HEK293 (cell line): ENCODE results near the gene DOCK7.

Experiments used
- PRDM10 ChIP-seq: fragments of 450-650 bp; formaldehyde crosslinking; IDR thresholded peaks from 2 replicates; pipeline ENCODE4 v1.5.1; 2016; ENCODE audit warnings: missing biosample characterization, missing genetic modification characterization
- PRDM4 ChIP-seq: fragments of 450-650 bp; formaldehyde crosslinking; IDR thresholded peaks from 2 replicates; pipeline ENCODE4 v1.5.1; 2017; ENCODE audit warnings: missing biosample characterization, missing genetic modification characterization
- REPIN1 ChIP-seq: fragments of 450-650 bp; formaldehyde crosslinking; IDR thresholded peaks from 2 replicates; pipeline ENCODE4 v1.5.1; 2017; ENCODE audit warnings: missing biosample characterization, missing genetic modification characterization, low read depth
- SCRT1 ChIP-seq: fragments of 450-650 bp; formaldehyde crosslinking; IDR thresholded peaks from 2 replicates; pipeline ENCODE4 v1.5.1; 2016; ENCODE audit warnings: missing biosample characterization, missing genetic modification characterization, borderline replicate concordance
- SCRT2 ChIP-seq: fragments of 450-650 bp; formaldehyde crosslinking; IDR thresholded peaks from 2 replicates; pipeline ENCODE4 v1.5.1; 2016; ENCODE audit warnings: missing biosample characterization, missing genetic modification characterization
- SP3 ChIP-seq: fragments of 450-650 bp; formaldehyde crosslinking; IDR thresholded peaks from 2 replicates; pipeline ENCODE4 v1.5.1; 2016; ENCODE audit warnings: missing biosample characterization, missing genetic modification characterization
- ZBTB26 ChIP-seq: fragments of 450-650 bp; formaldehyde crosslinking; optimal IDR thresholded peaks from 2 replicates; pipeline ENCODE3; 2016; ENCODE audit warnings: missing biosample characterization, mild to moderate bottlenecking, missing genetic modification characterization
- ZBTB44 ChIP-seq: fragments of 450-650 bp; IDR thresholded peaks from 2 replicates; pipeline ENCODE4 v1.5.1; 2018; ENCODE audit warnings: missing biosample characterization, mild to moderate bottlenecking, missing genetic modification characterization
- ZNF121 ChIP-seq: fragments of 450-650 bp; formaldehyde crosslinking; IDR thresholded peaks from 2 replicates; pipeline ENCODE4 v1.5.1; 2016; ENCODE audit warnings: missing biosample characterization, missing genetic modification characterization
- ZNF157 ChIP-seq: fragments of 450-650 bp; formaldehyde crosslinking; IDR thresholded peaks from 2 replicates; pipeline ENCODE4 v1.5.1; 2016; ENCODE audit warnings: missing biosample characterization, missing genetic modification characterization
- ZNF184 ChIP-seq: fragments of 450-650 bp; IDR thresholded peaks from 2 replicates; pipeline ENCODE4 v1.5.1; 2018; ENCODE audit warnings: missing biosample characterization, mild to moderate bottlenecking, missing genetic modification characterization
- ZNF221 ChIP-seq: fragments of 450-650 bp; formaldehyde crosslinking; IDR thresholded peaks from 2 replicates; pipeline ENCODE4 v1.5.1; 2017; ENCODE audit warnings: missing biosample characterization, missing genetic modification characterization, borderline replicate concordance
- ZNF335 ChIP-seq: fragments of 450-650 bp; formaldehyde crosslinking; conservative IDR thresholded peaks from 2 replicates; pipeline ENCODE4 v1.5.1; 2016; ENCODE audit warnings: missing biosample characterization, missing genetic modification characterization
- ZNF366 ChIP-seq: fragments of 450-650 bp; formaldehyde crosslinking; conservative IDR thresholded peaks from 2 replicates; pipeline ENCODE4 v1.5.1; 2016; ENCODE audit warnings: missing biosample characterization, missing genetic modification characterization
- ZNF37A ChIP-seq: fragments of 450-650 bp; IDR thresholded peaks from 2 replicates; pipeline ENCODE4 v1.5.1; 2018; ENCODE audit warnings: missing biosample characterization, missing genetic modification characterization
- ZNF391 ChIP-seq: fragments of 450-650 bp; formaldehyde crosslinking; IDR thresholded peaks from 2 replicates; pipeline ENCODE4 v1.5.1; 2016; ENCODE audit warnings: low read depth, missing biosample characterization, missing genetic modification characterization, borderline replicate concordance
- ZNF398 ChIP-seq: fragments of 450-650 bp; formaldehyde crosslinking; IDR thresholded peaks from 2 replicates; pipeline ENCODE4 v1.5.1; 2017; ENCODE audit warnings: missing biosample characterization, missing genetic modification characterization
- ZNF510 ChIP-seq: fragments of 450-650 bp; formaldehyde crosslinking; IDR thresholded peaks from 2 replicates; pipeline ENCODE4 v1.5.1; 2018; ENCODE audit warnings: mild to moderate bottlenecking, missing genetic modification characterization, missing biosample characterization; ENCODE audit not compliant: insufficient replicate concordance
- ZNF596 ChIP-seq: fragments of 450-650 bp; IDR thresholded peaks from 2 replicates; pipeline ENCODE4 v1.5.0; 2018; ENCODE audit warnings: missing biosample characterization, mild to moderate bottlenecking, missing genetic modification characterization, moderate library complexity
- ZNF623 ChIP-seq: fragments of 450-650 bp; formaldehyde crosslinking; IDR thresholded peaks from 2 replicates; pipeline ENCODE4 v1.5.1; 2016; ENCODE audit warnings: missing biosample characterization, missing genetic modification characterization
- ZNF704 ChIP-seq: fragments of 450-650 bp; formaldehyde crosslinking; IDR thresholded peaks from 2 replicates; pipeline ENCODE4 v1.5.1; 2016; ENCODE audit warnings: missing biosample characterization, missing genetic modification characterization
- ZNF707 ChIP-seq: fragments of 450-650 bp; formaldehyde crosslinking; IDR thresholded peaks from 2 replicates; pipeline ENCODE4 v1.5.1; 2016; ENCODE audit warnings: missing biosample characterization, missing genetic modification characterization
- ZNF837 ChIP-seq: fragments of 450-650 bp; formaldehyde crosslinking; IDR thresholded peaks from 2 replicates; pipeline ENCODE4 v1.5.1; 2016; ENCODE audit warnings: missing biosample characterization, missing genetic modification characterization
- ZSCAN18 ChIP-seq: fragments of 450-650 bp; formaldehyde crosslinking; IDR thresholded peaks from 2 replicates; pipeline ENCODE4 v1.5.1; 2016; ENCODE audit warnings: missing biosample characterization, missing genetic modification characterization
- ZSCAN5A ChIP-seq: fragments of 450-650 bp; formaldehyde crosslinking; IDR thresholded peaks from 2 replicates; pipeline ENCODE4 v1.5.1; 2016; ENCODE audit warnings: missing biosample characterization, missing genetic modification characterization

The DOCK7 gene

GRCh38 chr1:62687421-62687902 is 724 bp downstream of the DOCK7 start (continued):
- TF ChIP-seq ZNF596 (tag by site-specific recombination) (no peak), SCRT1 (tag by site-specific recombination) (no peak), ZNF704 (no peak), ZNF184 (tag by site-specific recombination) (no peak), PRDM10 (tag by site-specific recombination) (no peak), ZNF398 (tag by site-specific recombination) (peak; percentile 74; the same call in 1 of the 2 replicates), SP3 (tag by site-specific recombination) (peak; percentile 72), ZNF157 (tag by site-specific recombination) (no peak), ZNF510 (no peak), ZNF623 (no peak), ZNF391 (tag by site-specific recombination) (no peak), ZSCAN18 (tag by site-specific recombination) (no peak), SCRT2 (tag by site-specific recombination) (no peak), ZNF707 (tag by site-specific recombination) (no peak), ZNF37A (no peak), ZBTB26 (tag by site-specific recombination) (no peak), ZNF366 (tag by site-specific recombination) (0 out of 2 replicates have a peak, but pooled peaks have one; percentile 27), ZNF121 (tag by site-specific recombination) (no peak), ZNF221 (no peak), REPIN1 (no peak), ZNF837 (tag by site-specific recombination) (no peak), ZNF335 (tag by site-specific recombination) (peak; percentile 38; the same call in 1 of the 2 replicates), ZSCAN5A (no peak), ZBTB44 (no peak), PRDM4 (tag by site-specific recombination) (no peak)
